Cardiac muscle cell (in vitro differentiated cells and primary cell): Measurements from ENCODE around the gene ASH1L. TPM values are rescaled to one million over a fixed set of nuclear protein-coding genes. Genes with fewer than 3 reads are reported as not detected.
"Not testable (repeated sequence)": the region's sequence is repeated elsewhere in the genome, so short reads cannot be mapped to it uniquely, and the experiment has no call there.

ENCODE experiments used
- DNase-seq, 2 donors: peaks; one replicate each; pipeline versions ENCODE4 v3.0.0 to v3.0.0-alpha.2; 2010 to 2017; ENCODE audit warnings: low read depth in 1 of 2, low spot score in 1 of 2
- H3K27ac ChIP-seq: fragments of 200-600 bp; sonication (generic); 2 replicates; pipeline ENCODE4 v1.5.1; 2016
- H3K27me3 ChIP-seq: fragments of 200-600 bp; sonication (generic); 2 replicates; pipeline ENCODE4 v1.6.0; 2016; ENCODE audit warnings: control low read depth
- H3K36me3 ChIP-seq: fragments of 200-600 bp; sonication (generic); 2 replicates; pipeline ENCODE4 v1.5.1; 2016; ENCODE audit warnings: control low read depth
- H3K4me1 ChIP-seq: fragments of 200-600 bp; sonication (generic); 2 replicates; pipeline ENCODE4 v1.8.1; 2017; ENCODE audit warnings: low read depth, mild to moderate bottlenecking, mixed run types
- H3K4me3 ChIP-seq: fragments of 200-600 bp; sonication (generic); 2 replicates; pipeline ENCODE4 v1.5.1; 2016; ENCODE audit warnings: mild to moderate bottlenecking
- H3K9me3 ChIP-seq: fragments of 200-600 bp; sonication (generic); 2 replicates; pipeline ENCODE4 v1.5.1; 2017; ENCODE audit warnings: low read depth, mild to moderate bottlenecking, control low read depth
- polyA plus RNA-seq: library from polyadenylated mRNA; unstranded; fragments of >200 nt; fragmentation: Nextera tagmentation; extraction: Ambion mirVana; gene quantifications from 2 replicates; pipeline ENCODE4 v1.2.1, GENCODE V29; 2016
- total RNA-seq: library from RNA; depleted of rRNA; stranded (reverse); fragments of >200 nt; gene quantifications from 2 replicates; pipeline ENCODE4 v1.2.3, GENCODE V29; 2016
- TF ChIP-seq, protein P1 (sequence below): IDR thresholded peaks from 2 replicates; pipeline ENCODE4 v1.5.1; 2012; ENCODE audit warnings: low read depth, mild to moderate bottlenecking, low read length

The ASH1L gene
- total and polyA plus RNA-seq, 2 experiments from 2014 or later: 25.9 to 31.2 TPM

DNA sequence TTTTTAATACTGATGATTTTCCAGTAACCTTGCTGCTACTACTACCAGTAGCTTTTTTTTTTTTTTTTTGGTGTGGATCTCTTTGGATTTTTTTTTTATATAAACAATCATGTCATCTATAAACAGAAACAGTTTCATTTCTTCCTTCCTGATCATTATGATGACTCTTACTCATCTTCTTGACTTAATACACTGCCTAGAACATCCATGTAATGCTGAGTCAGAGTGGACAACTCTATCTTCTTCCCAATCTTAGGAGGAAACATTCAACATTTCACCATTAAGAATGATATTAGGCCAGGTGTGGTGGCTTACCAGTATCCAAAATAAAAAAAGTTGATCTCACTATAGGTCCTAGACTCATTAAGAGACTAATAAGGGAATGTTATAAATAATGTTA lies 172.8 kb downstream of the ASH1L start:
- Histone ChIP-seq H3K36me3 (peaks cover 17% of the 10 kb centered on the region), H3K4me3 (no peak overlapping the region), H3K9me3 (no peaks in the 10 kb centered on the region), H3K4me1 (no peaks in the 10 kb centered on the region), H3K27ac (no peak overlapping the region), H3K27me3 (no peaks in the 10 kb centered on the region)
- no peak for DNase-seq
- TF ChIP-seq, protein P1, sequence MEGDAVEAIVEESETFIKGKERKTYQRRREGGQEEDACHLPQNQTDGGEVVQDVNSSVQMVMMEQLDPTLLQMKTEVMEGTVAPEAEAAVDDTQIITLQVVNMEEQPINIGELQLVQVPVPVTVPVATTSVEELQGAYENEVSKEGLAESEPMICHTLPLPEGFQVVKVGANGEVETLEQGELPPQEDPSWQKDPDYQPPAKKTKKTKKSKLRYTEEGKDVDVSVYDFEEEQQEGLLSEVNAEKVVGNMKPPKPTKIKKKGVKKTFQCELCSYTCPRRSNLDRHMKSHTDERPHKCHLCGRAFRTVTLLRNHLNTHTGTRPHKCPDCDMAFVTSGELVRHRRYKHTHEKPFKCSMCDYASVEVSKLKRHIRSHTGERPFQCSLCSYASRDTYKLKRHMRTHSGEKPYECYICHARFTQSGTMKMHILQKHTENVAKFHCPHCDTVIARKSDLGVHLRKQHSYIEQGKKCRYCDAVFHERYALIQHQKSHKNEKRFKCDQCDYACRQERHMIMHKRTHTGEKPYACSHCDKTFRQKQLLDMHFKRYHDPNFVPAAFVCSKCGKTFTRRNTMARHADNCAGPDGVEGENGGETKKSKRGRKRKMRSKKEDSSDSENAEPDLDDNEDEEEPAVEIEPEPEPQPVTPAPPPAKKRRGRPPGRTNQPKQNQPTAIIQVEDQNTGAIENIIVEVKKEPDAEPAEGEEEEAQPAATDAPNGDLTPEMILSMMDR: no peak

DNA sequence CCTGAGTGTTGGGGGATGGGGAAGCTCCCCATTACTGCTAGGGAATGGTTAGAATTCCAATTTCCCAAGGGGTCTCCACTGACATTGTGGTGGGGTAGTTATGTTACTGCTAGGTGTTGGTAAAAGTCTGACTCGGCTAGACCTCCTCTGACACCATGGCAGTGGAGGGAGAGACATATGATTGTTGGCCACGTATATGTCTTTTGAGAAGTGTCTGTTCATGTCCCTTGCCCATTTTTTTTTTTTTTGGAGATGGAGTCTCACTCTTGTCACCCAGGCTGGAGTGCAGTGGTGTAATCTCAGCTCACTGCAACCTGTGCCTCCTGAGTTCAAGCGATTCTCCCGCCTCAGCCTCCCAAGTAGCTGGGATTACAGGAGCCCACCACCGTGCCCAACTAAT lies 176.8 kb downstream of the ASH1L start:
- DNase-seq, H3K27ac ChIP-seq, H3K27me3 ChIP-seq, H3K4me1 ChIP-seq, H3K9me3 ChIP-seq, H3K4me3 ChIP-seq: not testable (repeated sequence)
- H3K36me3 ChIP-seq: peaks cover 15% of the 10 kb centered on the region

DNA sequence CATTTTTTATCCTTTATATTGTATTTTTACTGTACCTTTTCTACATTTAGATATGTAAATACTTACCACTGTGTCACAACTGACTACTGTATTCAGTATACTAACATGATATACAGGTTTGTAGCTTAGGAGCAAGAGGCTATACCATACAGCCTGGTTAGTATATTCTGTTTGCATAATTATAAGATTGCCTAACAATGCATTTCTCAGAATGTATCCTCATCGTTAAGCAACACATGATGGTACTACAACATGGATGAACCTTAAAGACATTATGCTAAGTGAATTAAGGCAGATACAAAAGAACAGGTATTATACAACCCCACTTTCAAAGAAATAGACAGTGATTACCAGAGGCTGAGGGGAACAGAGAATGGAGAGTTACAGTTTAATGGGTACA lies 179.2 kb downstream of the ASH1L start:
- no peak overlapping the region for H3K27ac ChIP-seq
- H3K9me3 ChIP-seq: no peaks in the 10 kb centered on the region
- no peak for DNase-seq
- H3K36me3 ChIP-seq: peaks cover 22% of the 10 kb centered on the region
- no peaks in the 10 kb centered on the region for H3K4me1 ChIP-seq
- H3K4me3 ChIP-seq: no peak overlapping the region
- TF ChIP-seq, protein P1: no peak
- no peaks in the 10 kb centered on the region for H3K27me3 ChIP-seq

GRCh38 chr1:155379631-155380090 lies 182.9 kb downstream of the ASH1L start:
- H3K4me1 ChIP-seq: no peaks in the 10 kb centered on the region
- H3K4me3 ChIP-seq: no peak overlapping the region
- no peaks in the 10 kb centered on the region for H3K9me3 ChIP-seq
- H3K36me3 ChIP-seq: peaks cover 48% of the 10 kb centered on the region
- TF ChIP-seq, protein P1: no peak
- no peaks in the 10 kb centered on the region for H3K27me3 ChIP-seq
- DNase-seq: peak; percentile 5 to 94
- peak overlapping the region; percentile 2 for H3K27ac ChIP-seq

GRCh38 chr1:155379180-155379579 lies 183.4 kb downstream of the ASH1L start:
- Histone ChIP-seq H3K4me1 (no peaks in the 10 kb centered on the region), H3K27me3 (no peaks in the 10 kb centered on the region), H3K9me3 (no peaks in the 10 kb centered on the region), H3K27ac (no peak overlapping the region), H3K36me3 (peaks cover 53% of the 10 kb centered on the region), H3K4me3 (no peak overlapping the region)
- TF ChIP-seq, protein P1: no peak
- peak in 1 of 2 donors; percentile 31 for DNase-seq

DNA sequence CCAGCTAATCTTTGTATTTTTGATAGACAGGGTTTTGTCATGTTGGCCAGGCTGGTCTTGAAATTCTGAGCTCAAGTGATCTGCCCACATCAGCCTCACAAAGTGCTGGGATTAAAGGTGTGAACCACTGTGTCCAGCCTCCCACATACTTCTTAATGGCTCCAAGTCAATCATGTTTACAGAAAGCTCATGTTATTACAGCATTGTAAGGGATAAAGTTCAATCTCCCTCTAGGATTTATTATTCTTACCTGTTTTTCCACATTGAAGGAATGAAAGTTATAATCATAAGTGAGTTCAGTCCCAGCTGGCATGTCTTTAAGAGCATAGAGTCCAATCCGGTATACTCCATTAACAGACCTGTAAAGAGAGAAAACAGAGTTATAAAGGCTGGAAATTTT lies 202.6 kb downstream of the ASH1L start:
- TF ChIP-seq, protein P1: no peak
- Histone ChIP-seq H3K27ac (no peak overlapping the region), H3K36me3 (peaks cover 34% of the 10 kb centered on the region), H3K4me1 (no peaks in the 10 kb centered on the region), H3K27me3 (no peaks in the 10 kb centered on the region), H3K4me3 (no peak overlapping the region), H3K9me3 (no peaks in the 10 kb centered on the region)
- no peak for DNase-seq
